Stomach (tissue), 9 donors: ENCODE data around the gene SGK2. TPM values are rescaled to one million over a fixed set of nuclear protein-coding genes. Genes with fewer than 3 reads are reported as not detected.

Experiments
- DNase-seq, 2 donors: peaks; one replicate each; pipeline versions ENCODE4 v3.0.0 to v3.0.0-alpha.2; 2013 to 2019
- H3K27ac ChIP-seq, 5 donors: fragments of 200-600 bp in 4 of 5; sonication (generic) in 4 of 5; one replicate each; pipeline ENCODE4 v1.5.1; 2013 to 2019; ENCODE audit warnings: mild to moderate bottlenecking in 1 of 5, moderate library complexity in 1 of 5
- H3K27me3 ChIP-seq, 3 donors: fragments of 200-600 bp; sonication (generic); one replicate each; pipeline ENCODE4 v1.5.1; 2017 to 2019; ENCODE audit warnings: mixed run types in 1 of 3
- H3K36me3 ChIP-seq, 4 donors: fragments of 200-600 bp; sonication (generic); 1 replicate in 3 of 4; 2 replicates in 1 of 4; pipeline ENCODE4 v1.5.1; 2016 to 2019
- H3K4me1 ChIP-seq, 4 donors: fragments of 200-600 bp; sonication (generic); one replicate each; pipeline ENCODE4 v1.5.1; 2016 to 2019
- H3K4me3 ChIP-seq, 4 donors: fragments of 200-600 bp; sonication (generic) in 3 of 4; one replicate each; pipeline ENCODE4 v1.5.1; 2016 to 2019; ENCODE audit warnings: mild to moderate bottlenecking in 1 of 4
- H3K9me3 ChIP-seq, 4 donors: fragments of 200-600 bp; sonication (generic); one replicate each; pipeline ENCODE4 v1.5.1; 2016 to 2019
- CTCF ChIP-seq, 7 experiments: fragments of 450-650 bp in 4 of 7; fragments of 200-600 bp in 3 of 7; sonication (generic) in 3 of 7; IDR thresholded peaks; one replicate each; pipeline ENCODE4 v1.5.1; 2016 to 2019; ENCODE audit warnings: antibody characterized with exemption in 7 of 7, control low read depth in 2 of 7, mild to moderate bottlenecking in 1 of 7
- EP300 ChIP-seq: sonication (generic); formaldehyde crosslinking; IDR thresholded peaks from one replicate; pipeline ENCODE4 v1.6.1; 2017; ENCODE audit warnings: antibody characterized with exemption
- POLR2A ChIP-seq, 4 donors: fragments of 450-650 bp; IDR thresholded peaks; one replicate each; pipeline ENCODE4 v1.6.1; 2016; ENCODE audit warnings: antibody characterized with exemption in 4 of 4, control low read depth in 2 of 4, mild to moderate bottlenecking in 1 of 4, moderate library complexity in 1 of 4
- POLR2AphosphoS5 ChIP-seq, 3 donors: sonication (generic); formaldehyde crosslinking; IDR thresholded peaks; one replicate each; pipeline ENCODE4 v1.6.1; 2016; ENCODE audit warnings: antibody characterized with exemption in 3 of 3
- WGBS, 5 donors: extraction: QIAGEN DNeasy Blood & Tissue Kit in 3 of 5; methylation state at CpG; one replicate each; pipeline versions ENCODE4 v1.1.5 to v1.1.7; 2013 to 2018; 5-methylcytosine and 5-hydroxymethylcytosine counted together
- intact Hi-C: fragments of 100-400 bp; cut with DNase I; formaldehyde crosslinking; loops from one replicate; pipeline ENCODE4 v1.15.1; 2023; ENCODE audit warnings: low total_unique reads
- polyA plus RNA-seq, 3 donors: library from polyadenylated mRNA; stranded (reverse); fragments of 200-250 nt; gene quantifications; one replicate each; pipeline ENCODE4 v1.2.3, GENCODE V29; 2013
- total RNA-seq, 5 donors: library from RNA; depleted of rRNA; stranded (reverse); fragments of >200 nt; gene quantifications; one replicate each; pipeline versions ENCODE4 v1.1.0 to v1.2.3, GENCODE V29; 2014 to 2016
- donor health status: healthy with polysubstance abuse.
- donor health status: Bipolar disorder and iron deficiency.
- donor health status: healthy.

SGK2 gene
- total and polyA plus RNA-seq, 8 donors: 2.1 to 118 (median 24.0) TPM

GRCh38 chr20:43529457-43530153, 29.2 kb upstream of the SGK2 start:
- Histone ChIP-seq H3K9me3 (no peaks in the 10 kb centered on the region), H3K4me3 (no peak overlapping the region), H3K36me3 (peaks cover 0 to 30% (median 7%) of the 10 kb centered on the region in 4 donors), H3K27ac (no peak overlapping the region), H3K27me3 (no peaks in the 10 kb centered on the region), H3K4me1 (no peaks in the 10 kb centered on the region)
- 80 to 90% (median 87%) methylated on average over 3 of the region's 3 CpGs for WGBS, 5 donors
- TF ChIP-seq POLR2A (IDR thresholded peaks at IDR 0.05) (no peak), EP300 (no peak), CTCF (IDR thresholded peaks at IDR 0.05) (no peak), POLR2AphosphoS5 (IDR thresholded peaks at IDR 0.05) (no peak)
- intact Hi-C loops: no loop called here
- DNase-seq: no peak

- Histone ChIP-seq H3K27ac (no peak overlapping the region), H3K9me3 (no peaks in the 10 kb centered on the region), H3K36me3 (peaks cover 0 to 39% (median 15%) of the 10 kb centered on the region in 4 donors), H3K4me1 (no peaks in the 10 kb centered on the region), H3K27me3 (no peaks in the 10 kb centered on the region), H3K4me3 (no peak overlapping the region)
- DNase-seq: no peak
- TF ChIP-seq POLR2AphosphoS5 (IDR thresholded peaks at IDR 0.05) (no peak), EP300 (no peak), POLR2A (IDR thresholded peaks at IDR 0.05) (no peak), CTCF (IDR thresholded peaks at IDR 0.05) (no peak)
- 73 to 86% (median 81%) methylated on average over 12 to 14 of the region's 14 CpGs for WGBS, 5 donors
- intact Hi-C loops: no loop called here
Measured at GRCh38 chr20:43530321-43531090, 28.3 kb upstream of the SGK2 start.

- intact Hi-C loops: no loop called here
- H3K4me1 ChIP-seq: no peaks in the 10 kb centered on the region
- H3K36me3 ChIP-seq: peaks cover 0 to 45% (median 21%) of the 10 kb centered on the region in 4 donors
- no peak overlapping the region for H3K27ac ChIP-seq
- TF ChIP-seq EP300: no peak
- TF ChIP-seq CTCF (IDR thresholded peaks at IDR 0.05): no peak
- no peaks in the 10 kb centered on the region for H3K27me3 ChIP-seq
- H3K4me3 ChIP-seq: no peak overlapping the region
- no peak for DNase-seq
- H3K9me3 ChIP-seq: no peaks in the 10 kb centered on the region
Measured at GRCh38 chr20:43531091-43531443, 27.8 kb upstream of the SGK2 start.

- Histone ChIP-seq H3K27ac (no peak overlapping the region), H3K27me3 (no peaks in the 10 kb centered on the region), H3K9me3 (no peaks in the 10 kb centered on the region), H3K4me1 (no peaks in the 10 kb centered on the region), H3K36me3 (peaks cover 0 to 59% (median 30%) of the 10 kb centered on the region in 4 donors), H3K4me3 (no peak overlapping the region)
- 93 to 98% (median 94%) methylated on average over 8 to 9 of the region's 9 CpGs for WGBS, 5 donors
- intact Hi-C loops: no loop called here
- DNase-seq: no peak
- TF ChIP-seq POLR2AphosphoS5 (IDR thresholded peaks at IDR 0.05): no peak
- no peak for TF ChIP-seq POLR2A (IDR thresholded peaks at IDR 0.05)
- no peak for TF ChIP-seq EP300
- TF ChIP-seq CTCF (IDR thresholded peaks at IDR 0.05): no peak
Measured at GRCh38 chr20:43532416-43533055, 26.3 kb upstream of the SGK2 start.
